Head of caudate nucleus (tissue), 42 donors: Measurements from ENCODE around the gene ATG3.

Source experiments
- DNase-seq, 42 donors: peaks; one replicate each; pipeline versions ENCODE4 v3.0.0 to v3.0.0-alpha.2; 2020 to 2021; ENCODE audit warnings: mixed read lengths in 7 of 42
- intact Hi-C: fragments of 100-400 bp; cut with DNase I; formaldehyde crosslinking; loops from one replicate; pipeline ENCODE4 v1.15.0; 2022

The ATG3 gene

DNA sequence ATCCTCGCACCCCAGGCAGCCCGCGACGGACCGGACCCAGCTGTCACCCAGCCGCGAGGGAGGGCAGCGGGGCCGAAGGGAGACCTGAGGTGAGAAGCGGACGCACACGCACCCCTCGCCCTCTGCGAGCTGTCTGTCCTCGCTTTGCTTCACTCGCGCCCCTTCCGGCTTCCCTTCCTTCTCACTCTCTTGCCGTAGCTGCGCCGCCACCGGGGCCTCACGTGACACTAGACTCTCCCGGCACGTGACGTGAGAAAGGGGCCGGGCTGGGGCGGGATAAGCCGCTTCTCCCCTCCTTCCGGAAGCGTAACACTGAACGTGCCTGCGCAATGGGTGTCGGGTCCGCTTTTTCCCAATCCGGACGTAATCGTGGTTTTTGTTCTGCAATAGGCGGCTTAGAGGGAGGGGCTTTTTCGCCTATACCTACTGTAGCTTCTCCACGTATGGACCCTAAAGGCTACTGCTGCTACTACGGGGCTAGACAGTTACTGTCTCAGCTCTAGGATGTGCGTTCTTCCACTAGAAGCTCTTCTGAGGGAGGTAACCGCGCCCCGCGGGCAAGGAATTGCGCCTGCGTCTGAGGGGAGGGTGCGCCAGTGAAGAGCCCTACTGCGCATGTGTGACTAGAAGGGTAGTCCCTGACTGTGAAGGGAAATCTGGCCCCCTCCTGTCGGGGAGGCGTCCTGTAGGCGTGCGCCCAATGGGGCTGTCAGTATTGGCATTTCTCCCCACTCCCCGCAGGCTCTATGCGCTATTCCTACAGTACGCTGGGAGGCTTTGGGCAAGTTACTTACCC lies at the start of gene ATG3, which contains the start of gene SLC35A5:
ATG3 (minus strand) TSS at position 229 of the 796 bp plus-strand sequence. CDS start 434 bp downstream, outside the sequence.
SLC35A5 (plus strand) TSS at position 312 of the 796 bp plus-strand sequence. CDS start 1,359 bp downstream, outside the sequence.
- intact Hi-C loops: no loop called here
- DNase-seq: peak; percentile 94 to 100 (median 98)

DNA sequence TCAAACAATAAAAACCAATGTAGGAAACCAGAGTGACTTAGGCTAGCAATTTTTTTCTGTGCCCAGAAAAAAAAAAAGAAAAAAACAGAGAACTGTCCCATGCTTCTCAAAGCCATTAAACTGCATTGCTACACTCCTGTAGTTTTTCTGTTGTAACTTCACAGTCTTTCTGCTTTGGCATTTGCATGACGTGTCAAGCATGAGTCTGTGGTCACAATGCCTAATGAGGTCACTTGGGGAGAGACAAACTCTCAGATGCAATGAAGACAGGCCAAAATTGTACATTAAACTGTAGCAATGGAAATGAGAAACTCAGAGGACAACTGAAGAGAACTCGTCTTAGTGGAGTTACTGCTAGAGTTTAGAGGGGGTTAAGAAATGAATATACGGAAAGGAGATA lies 48.4 kb upstream of the ATG3 start:
- intact Hi-C loops: no loop called here
- no peak for DNase-seq

DNA sequence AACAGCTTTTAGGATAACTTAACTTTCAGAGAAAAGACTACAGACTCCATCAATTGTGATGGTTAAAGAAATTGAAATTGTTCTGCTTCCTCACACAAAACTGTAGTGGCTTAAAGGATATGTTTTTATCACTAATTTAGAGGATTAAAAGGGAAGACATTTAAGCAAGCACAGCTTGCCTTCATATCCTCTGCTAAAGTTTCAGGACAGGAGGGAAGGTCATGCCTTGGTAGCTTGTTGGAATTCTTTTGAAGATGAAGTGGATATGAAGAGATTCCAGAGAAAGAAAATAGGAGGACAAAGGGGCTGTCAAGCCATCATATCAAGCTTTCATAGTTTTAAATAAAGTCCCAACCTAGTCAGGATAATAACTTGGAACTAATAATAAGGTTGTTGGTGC lies 46.1 kb upstream of the ATG3 start:
- intact Hi-C loops: no loop called here
- no peak for DNase-seq

- intact Hi-C loops: no loop called here
These were observed 44.3 kb upstream of the ATG3 start for GRCh38 chr3:112606098-112606497.

DNA sequence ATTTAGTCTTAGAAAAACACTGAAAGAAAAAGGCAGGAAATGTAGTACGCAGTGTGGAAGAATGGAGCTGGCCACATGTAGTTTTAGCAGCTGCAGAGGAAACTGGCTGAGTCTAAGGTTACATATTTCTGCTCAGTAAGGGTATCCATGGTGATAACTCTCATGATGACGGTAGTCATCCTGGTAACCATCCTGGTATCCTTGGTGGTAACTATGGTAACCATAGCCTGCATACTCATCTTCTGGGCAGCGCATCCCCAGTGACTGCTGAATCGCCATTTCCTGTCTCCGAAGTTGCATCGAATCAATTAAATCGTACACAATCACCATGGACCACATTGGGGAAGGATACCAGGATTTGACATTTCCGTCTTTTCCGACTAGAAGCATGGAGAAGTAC lies 43.5 kb upstream of the ATG3 start:
- intact Hi-C loops: no loop called here

More at GRCh38 chr3:112606098-112606497, 44.3 kb upstream of the ATG3 start:
- no peak for DNase-seq

DNA sequence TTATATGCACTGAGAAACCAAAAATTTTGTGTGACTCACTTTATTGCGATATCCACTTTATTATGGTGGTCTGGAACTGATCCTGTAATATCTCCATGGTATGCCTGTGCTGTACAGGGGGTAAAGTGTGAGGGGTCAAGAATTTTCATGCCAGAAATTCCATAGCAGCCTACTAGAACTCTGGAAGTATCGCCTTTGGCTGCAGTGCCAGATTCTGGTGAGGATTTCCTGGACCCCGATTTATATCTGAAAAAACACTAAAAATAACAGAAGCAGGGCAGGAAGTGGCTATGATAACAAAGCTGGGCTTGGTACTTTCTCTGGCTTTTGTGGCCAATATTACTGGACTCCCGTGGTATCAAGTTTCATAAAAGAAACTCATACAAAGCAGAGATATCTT lies 42.8 kb upstream of the ATG3 start:
- DNase-seq: no peak
- intact Hi-C loops: no loop called here

More for the DNA sequence above, 43.5 kb upstream of the ATG3 start:
- DNase-seq: peak in 16 of 42 donors; percentile 8 to 70 (median 32)

- intact Hi-C loops: no loop called here
- no peak for DNase-seq
These were observed 40.6 kb upstream of the ATG3 start for GRCh38 chr3:112602217-112602838.

- DNase-seq: no peak
- intact Hi-C loops: no loop called here
These were observed 37.0 kb upstream of the ATG3 start for GRCh38 chr3:112598731-112599130.

- intact Hi-C loops: no loop called here
- DNase-seq: peak in 6 of 42 donors; percentile 22 to 77 (median 38)
These were observed 36.2 kb upstream of the ATG3 start for GRCh38 chr3:112597945-112598344.

GRCh38 chr3:112594856-112595255 lies 33.1 kb upstream of the ATG3 start:
- no peak for DNase-seq
- intact Hi-C loops: no loop called here

- no peak for DNase-seq
- intact Hi-C loops: no loop called here
These were observed 31.5 kb upstream of the ATG3 start for GRCh38 chr3:112593258-112593657.

DNA sequence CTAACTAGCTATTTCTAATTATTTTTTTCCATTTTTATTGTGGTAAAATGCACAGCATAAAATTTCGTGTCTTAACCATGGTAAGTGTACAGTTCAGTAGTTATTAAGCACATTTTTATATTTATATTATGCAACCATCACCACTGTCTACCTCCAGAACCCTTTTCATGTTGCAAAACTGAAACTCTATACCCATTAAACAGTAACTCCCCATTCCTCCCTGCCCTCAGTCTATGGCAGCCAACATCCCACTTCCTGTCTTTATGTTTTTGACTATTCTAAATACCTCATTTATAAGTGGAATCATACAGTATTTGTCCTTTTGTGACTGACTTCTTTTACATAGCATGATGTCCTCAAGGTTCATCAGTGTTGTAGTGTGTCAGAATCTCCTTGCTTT lies 25.6 kb upstream of the ATG3 start:
- intact Hi-C loops: no loop called here
- no peak for DNase-seq

GRCh38 chr3:112585782-112586181 lies 24.0 kb upstream of the ATG3 start:
- intact Hi-C loops: no loop called here
- no peak for DNase-seq

DNA sequence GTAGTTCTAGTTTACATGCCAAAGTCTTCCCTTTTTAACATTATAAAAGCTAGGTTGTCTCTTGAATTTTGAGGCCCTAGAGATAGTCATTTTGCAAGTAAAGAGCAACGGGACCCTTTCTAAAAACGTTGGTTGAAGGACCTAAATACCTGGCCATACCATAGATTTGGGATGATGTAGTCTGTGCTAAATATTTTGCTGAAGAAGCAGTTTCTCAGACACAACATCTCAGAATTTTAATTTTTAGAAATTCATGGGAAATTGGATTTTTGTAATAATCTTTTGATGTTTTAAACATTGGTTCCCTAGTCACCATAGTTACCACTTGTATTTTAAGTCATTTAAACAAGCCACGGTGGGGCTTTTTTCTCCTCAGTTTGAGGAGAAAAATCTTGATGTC lies 21.3 kb upstream of the ATG3 start:
- intact Hi-C loops: no loop called here
- DNase-seq: no peak

DNA sequence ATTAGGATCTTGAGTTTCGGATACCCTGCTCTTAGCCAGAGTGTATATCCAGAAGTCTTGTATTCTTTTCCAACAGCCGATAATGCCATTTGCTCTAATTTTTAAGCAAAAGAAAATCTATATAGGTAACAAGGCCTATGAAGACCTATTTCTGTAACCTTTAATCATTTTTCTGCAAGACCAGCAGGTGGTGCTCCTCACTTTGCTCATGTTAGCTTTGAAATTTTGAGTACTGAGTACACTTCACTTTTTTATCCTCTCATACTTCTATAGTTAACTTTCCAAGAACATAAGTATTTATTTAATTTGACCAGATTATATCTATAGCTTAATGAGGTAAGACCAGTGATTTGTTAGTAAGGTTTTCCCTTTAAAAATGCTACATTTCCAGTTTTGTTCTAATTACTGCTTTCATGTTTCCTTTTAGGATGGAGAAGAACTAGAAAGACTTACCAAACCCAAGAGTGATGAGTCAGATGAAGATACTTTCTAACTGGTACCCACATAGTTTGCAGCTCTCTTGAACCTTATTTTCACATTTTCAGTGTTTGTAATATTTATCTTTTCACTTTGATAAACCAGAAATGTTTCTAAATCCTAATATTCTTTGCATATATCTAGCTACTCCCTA lies 20.6 kb upstream of the ATG3 start:
- DNase-seq: peak in 24 of 42 donors; percentile 20 to 62 (median 44)
- intact Hi-C loops: no loop called here

DNA sequence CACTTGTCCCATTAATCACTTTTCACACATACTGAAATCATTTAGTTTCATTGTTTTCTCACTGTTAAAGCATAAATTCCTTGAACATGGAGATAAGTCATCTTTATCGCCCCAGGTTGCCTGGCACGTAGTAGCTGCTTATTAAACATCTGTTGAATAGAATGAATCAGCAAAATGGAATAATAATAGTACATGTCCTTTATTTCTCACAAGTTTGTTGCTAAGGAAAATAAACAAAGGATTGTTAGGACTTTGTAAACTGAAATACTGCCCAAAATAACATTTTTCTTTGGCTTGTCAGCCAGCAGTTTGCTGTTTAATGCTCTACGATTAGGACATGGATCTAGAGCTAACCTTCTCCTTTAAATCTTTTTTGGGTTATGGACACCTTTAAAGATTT lies 17.9 kb upstream of the ATG3 start:
- intact Hi-C loops: no loop called here
- no peak for DNase-seq

DNA sequence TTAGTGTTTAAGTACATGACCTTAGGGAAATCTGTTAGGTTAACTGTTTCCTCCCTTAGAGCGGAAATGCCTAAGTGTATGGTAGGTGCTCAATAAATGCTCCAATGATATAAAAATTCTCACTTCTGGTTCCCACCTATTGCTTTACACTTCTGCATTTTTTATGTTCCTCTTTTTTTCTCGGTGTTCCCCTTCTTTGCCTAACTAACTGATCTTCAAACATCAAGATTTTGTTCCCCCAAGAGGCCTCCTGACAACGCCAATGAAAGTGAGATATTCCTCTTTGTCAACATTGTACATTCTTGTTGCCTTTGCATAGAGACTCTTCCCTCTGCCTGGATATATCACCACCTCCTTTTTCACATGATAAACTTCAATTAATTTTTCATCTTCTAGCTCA lies 17.5 kb upstream of the ATG3 start:
- intact Hi-C loops: no loop called here

DNA sequence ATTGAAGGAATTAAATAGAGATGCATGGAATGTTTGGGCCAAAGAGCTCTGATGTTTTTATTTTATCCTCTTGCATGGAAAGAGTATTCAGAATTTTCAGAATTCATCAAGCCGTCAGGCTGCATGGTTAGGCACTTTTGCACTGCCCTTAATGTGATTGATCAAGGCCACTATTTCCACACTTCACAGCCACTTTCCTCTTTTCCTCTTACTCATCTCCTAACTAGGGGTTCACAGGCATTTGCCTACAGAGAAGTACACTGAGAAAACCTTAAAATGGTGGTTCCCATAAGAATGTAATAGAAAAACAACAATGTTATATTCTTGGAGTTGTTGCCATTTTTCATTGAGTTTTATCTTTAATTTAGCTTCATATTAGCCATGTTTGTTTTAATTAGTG lies 10.9 kb upstream of the ATG3 start:
- DNase-seq: no peak
- intact Hi-C loops: no loop called here

More for the DNA sequence above, 17.5 kb upstream of the ATG3 start:
- DNase-seq: no peak

DNA sequence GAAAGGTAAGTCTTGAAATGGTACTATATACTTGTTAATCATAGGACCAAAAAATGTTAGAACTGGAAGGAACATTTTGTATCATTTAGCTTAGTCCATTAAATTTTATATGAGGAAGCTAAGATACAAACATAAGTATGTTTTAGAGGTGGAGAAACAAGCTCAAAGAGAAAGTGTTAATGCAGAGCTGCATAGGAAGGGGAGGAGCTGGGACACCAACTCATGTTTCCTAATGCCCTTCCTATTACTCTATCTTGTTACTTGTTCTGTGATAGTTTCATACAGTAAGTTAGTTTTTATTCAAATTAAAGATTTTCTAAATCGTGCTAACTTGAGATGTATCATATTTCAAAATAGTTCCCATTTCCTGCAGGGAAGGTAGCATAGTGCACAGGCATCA lies 7.5 kb upstream of the ATG3 start:
- DNase-seq: no peak

DNA sequence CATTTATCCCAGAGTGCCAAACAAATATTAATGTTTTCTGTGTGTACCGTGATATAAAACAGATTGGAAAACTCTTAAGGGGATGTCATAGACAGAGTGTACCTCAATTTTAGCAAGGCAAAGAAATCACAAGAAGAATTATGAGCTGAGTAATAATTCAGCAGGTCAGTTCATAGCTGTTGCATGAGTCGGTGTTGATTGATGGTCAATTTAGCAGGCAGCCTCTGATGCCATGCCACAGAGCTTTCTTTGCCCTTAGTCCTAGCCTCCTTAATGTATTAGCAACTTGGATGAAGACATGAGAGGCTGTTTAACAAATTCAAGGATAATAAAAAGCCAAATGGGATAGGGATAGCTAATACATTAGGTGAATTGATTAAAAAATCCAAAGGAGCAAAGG lies 6.9 kb upstream of the ATG3 start:
- no peak for DNase-seq
- intact Hi-C loops: no loop called here

More for the DNA sequence above, 7.5 kb upstream of the ATG3 start:
- intact Hi-C loops: no loop called here
